GM10266 (cell line): ENCODE data around the gene HRH1.
"Not testable (repeated sequence)": the region's sequence is repeated elsewhere in the genome, so short reads cannot be mapped to it uniquely, and the experiment has no call there.

Experiments
- DNase-seq: peaks from one replicate; pipeline ENCODE4 v3.0.0; 2012; ENCODE audit errors: extremely low spot score
- CTCF ChIP-seq: IDR thresholded peaks from 2 replicates; pipeline ENCODE4 v1.5.1; 2012; ENCODE audit warnings: mild to moderate bottlenecking, low read depth; ENCODE audit not compliant: control insufficient read depth, insufficient read depth; ENCODE audit errors: missing control alignments

The HRH1 gene

DNA sequence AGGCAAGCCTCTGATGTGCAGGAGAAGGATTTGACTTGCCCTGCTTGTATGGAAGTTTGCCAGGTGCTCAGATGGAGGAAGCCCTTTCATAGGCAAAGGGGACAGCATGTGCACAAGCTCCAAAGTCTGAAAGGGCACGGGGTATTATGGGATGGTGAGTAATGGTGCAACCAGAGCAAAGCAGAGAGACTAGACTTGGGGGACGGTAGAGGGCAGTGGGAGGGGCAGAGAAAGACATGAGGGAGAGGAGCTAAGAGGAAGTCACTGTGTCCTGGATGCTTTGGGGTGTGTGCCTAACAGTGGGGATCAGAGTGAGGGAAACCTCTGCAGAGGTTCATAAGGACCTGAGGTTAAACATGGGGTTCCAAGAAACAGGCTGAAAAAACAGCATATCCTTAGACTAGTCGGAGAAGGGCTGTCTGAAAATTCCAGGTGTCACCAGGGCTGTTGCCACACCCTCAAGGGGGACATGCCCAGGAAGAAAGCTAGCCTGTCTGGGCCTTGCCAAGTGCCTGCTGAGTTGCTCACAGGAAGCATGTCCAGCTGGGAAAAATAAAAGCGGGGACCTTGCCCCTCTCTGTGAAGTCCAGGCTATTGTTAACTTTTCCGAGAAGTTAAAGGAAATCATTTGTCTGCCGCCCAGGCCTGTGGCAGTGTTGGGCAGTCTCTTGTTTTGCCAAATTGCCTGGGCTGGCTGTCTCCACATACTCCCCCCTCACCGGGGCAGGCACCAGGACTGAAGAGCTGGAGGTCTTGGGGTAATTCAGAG lies 47.1 kb downstream of the HRH1 start:
- TF ChIP-seq CTCF, result no peak
- no peak for DNase-seq

GRCh38 chr3:11203961-11204360 lies 49.7 kb downstream of the HRH1 start:
- no peak for TF ChIP-seq CTCF
- DNase-seq, result no peak

GRCh38 chr3:11204697-11205348 lies 50.5 kb downstream of the HRH1 start:
- no peak for TF ChIP-seq CTCF
- no peak for DNase-seq

- not testable (repeated sequence) for DNase-seq
Observed at GRCh38 chr3:11205881-11206280, 51.6 kb downstream of the HRH1 start.

- DNase-seq, result no peak
- no peak for TF ChIP-seq CTCF
Observed at GRCh38 chr3:11206316-11206715, 52.0 kb downstream of the HRH1 start.

GRCh38 chr3:11206953-11207352 lies 52.7 kb downstream of the HRH1 start:
- DNase-seq, result no peak
- no peak for TF ChIP-seq CTCF

DNA sequence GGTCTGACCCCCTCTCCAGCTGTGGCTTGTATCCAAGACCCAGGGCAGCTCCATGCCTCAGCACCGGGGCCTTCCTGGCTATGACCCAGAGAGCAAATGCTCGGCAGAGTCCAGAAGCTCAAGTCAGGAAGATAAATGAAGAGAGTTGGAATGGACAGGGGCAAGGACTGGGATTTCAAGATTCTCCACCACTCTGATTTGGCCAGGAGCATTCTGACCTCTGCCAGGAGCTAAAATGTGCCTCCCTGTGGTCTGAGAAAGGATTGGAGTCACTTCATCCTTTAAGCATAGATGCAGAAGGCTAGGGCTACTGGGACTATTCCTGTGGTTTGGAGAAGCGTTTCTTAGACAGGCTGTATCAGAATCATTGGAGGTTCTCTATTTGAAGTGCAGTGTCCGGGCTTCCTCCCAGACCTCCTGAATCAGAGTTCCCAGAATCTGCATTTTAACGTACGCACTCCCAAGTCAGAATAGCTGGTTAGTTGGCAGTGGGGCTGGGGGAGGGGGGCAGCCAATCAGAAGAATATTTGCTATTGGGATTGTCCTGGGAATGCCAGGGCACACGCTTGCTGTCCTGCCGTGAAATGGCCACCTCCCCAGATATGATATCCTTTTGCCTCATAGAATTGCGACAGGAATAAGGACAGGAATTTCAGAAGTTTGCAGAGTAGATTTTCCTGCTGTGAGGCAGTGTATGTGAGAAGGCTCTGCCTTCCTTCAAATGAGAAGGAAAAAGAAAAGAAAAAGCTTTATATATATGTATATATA lies 57.4 kb downstream of the HRH1 start:
- no peak for DNase-seq
- no peak for TF ChIP-seq CTCF
